GM18951 (cell line): ENCODE data around the gene CUX1.

Source experiments
- POLR2A ChIP-seq: IDR thresholded peaks from 4 replicates; pipeline ENCODE4 v1.6.1; 2011; ENCODE audit warnings: mild to moderate bottlenecking; ENCODE audit not compliant: insufficient read length, insufficient read depth; ENCODE audit errors: extremely low read depth
- in situ Hi-C: fragments of 300-500 bp; cut with MboI; formaldehyde crosslinking; loops from one replicate; pipeline ENCODE4 v1.12.0; 2022; ENCODE audit warnings: low sequenced_read_pairs, mixed read lengths, inconsistent platforms; ENCODE audit not compliant: unreplicated experiment

CUX1 gene

GRCh38 chr7:102080434-102081243 lies 263.2 kb downstream of the CUX1 start:
- TF ChIP-seq POLR2A, result no peak

GRCh38 chr7:102081244-102081627 lies 263.8 kb downstream of the CUX1 start:
- no peak for TF ChIP-seq POLR2A
- in situ Hi-C loops, result no loop called here

More at GRCh38 chr7:102080434-102081243, 263.2 kb downstream of the CUX1 start:
- in situ Hi-C loops, result no loop called here

- in situ Hi-C loops, result no loop called here
- no peak for TF ChIP-seq POLR2A
Observed at GRCh38 chr7:102082693-102083368, 265.4 kb downstream of the CUX1 start.

GRCh38 chr7:102085218-102085772 lies 267.9 kb downstream of the CUX1 start:
- TF ChIP-seq POLR2A, result no peak
- in situ Hi-C loops, result no loop called here

GRCh38 chr7:102089175-102090098 lies 272.0 kb downstream of the CUX1 start:
- TF ChIP-seq POLR2A, result no peak
- in situ Hi-C loops, result no loop called here

GRCh38 chr7:102093599-102094315 lies 276.3 kb downstream of the CUX1 start:
- in situ Hi-C loops, result no loop called here

GRCh38 chr7:102094316-102094650 lies 276.9 kb downstream of the CUX1 start:
- in situ Hi-C loops, result no loop called here
- no peak for TF ChIP-seq POLR2A

More at GRCh38 chr7:102093599-102094315, 276.3 kb downstream of the CUX1 start:
- no peak for TF ChIP-seq POLR2A

GRCh38 chr7:102095321-102096011 lies 278.0 kb downstream of the CUX1 start:
- no peak for TF ChIP-seq POLR2A
- in situ Hi-C loops, result no loop called here

- TF ChIP-seq POLR2A, result no peak
- in situ Hi-C loops, result no loop called here
Observed at GRCh38 chr7:102096012-102096332, 278.5 kb downstream of the CUX1 start.

- in situ Hi-C loops, result no loop called here
- TF ChIP-seq POLR2A, result no peak
Observed at GRCh38 chr7:102096706-102097427, 279.4 kb downstream of the CUX1 start.

GRCh38 chr7:102097601-102098161 lies 280.3 kb downstream of the CUX1 start:
- no peak for TF ChIP-seq POLR2A
- in situ Hi-C loops, result no loop called here

- no peak for TF ChIP-seq POLR2A
- in situ Hi-C loops, result no loop called here
Observed at GRCh38 chr7:102098986-102099385, 281.6 kb downstream of the CUX1 start.
